Heart right ventricle (tissue), 16 donors: Measurements from ENCODE around the gene TEX13B. TPM values are rescaled to one million over a fixed set of nuclear protein-coding genes. Genes with fewer than 3 reads are reported as not detected.
"Not testable (repeated sequence)": the region's sequence is repeated elsewhere in the genome, so short reads cannot be mapped to it uniquely, and the experiment has no call there.

ENCODE experiments used
- ATAC-seq, 8 donors: fragments of 200-7000 bp; cut with Tn5 transposase; one replicate each; pipeline ENCODE4 v1.9.1; 2020; ENCODE audit warnings: mild to moderate bottlenecking in 8 of 8, moderate library complexity in 8 of 8, moderate number of reproducible peaks in 1 of 8
- DNase-seq, 2 donors: peaks; one replicate each; pipeline ENCODE4 v3.0.0-alpha.2; 2020
- H3K27ac ChIP-seq, 10 donors: fragments of 200-600 bp; sonication (generic) in 2 of 10; one replicate each; pipeline versions ENCODE4 v1.5.0 to v1.8.0; 2020 to 2022; ENCODE audit warnings: mild to moderate bottlenecking in 3 of 10
- H3K27me3 ChIP-seq, 7 donors: fragments of 200-600 bp; one replicate each; pipeline ENCODE4 v1.8.0; 2021 to 2022; ENCODE audit warnings: mild to moderate bottlenecking in 2 of 7
- H3K36me3 ChIP-seq, 9 donors: fragments of 200-600 bp; sonication (generic) in 1 of 9; one replicate each; pipeline versions ENCODE4 v1.5.0 to v1.8.0; 2020 to 2022; ENCODE audit warnings: mild to moderate bottlenecking in 2 of 9
- H3K4me1 ChIP-seq, 9 donors: fragments of 200-600 bp; sonication (generic) in 1 of 9; one replicate each; pipeline versions ENCODE4 v1.5.0 to v1.8.0; 2020 to 2022; ENCODE audit warnings: mild to moderate bottlenecking in 4 of 9
- H3K4me3 ChIP-seq, 10 donors: fragments of 200-600 bp; sonication (generic) in 2 of 10; one replicate each; pipeline versions ENCODE4 v1.5.0 to v1.8.0; 2020 to 2022; ENCODE audit warnings: mild to moderate bottlenecking in 7 of 10, moderate library complexity in 2 of 10
- H3K9me3 ChIP-seq, 11 donors: fragments of 200-600 bp in 10 of 11; sonication (generic) in 2 of 11; one replicate each; pipeline versions ENCODE4 v1.5.0 to v1.8.0; 2013 to 2022; ENCODE audit warnings: mild to moderate bottlenecking in 2 of 11, control low read depth in 1 of 11, moderate library complexity in 1 of 11
- CTCF ChIP-seq, 9 donors: fragments of 200-600 bp; sonication (generic) in 2 of 9; IDR thresholded peaks; one replicate each; pipeline versions ENCODE4 v1.5.0 to v1.8.0; 2021 to 2022; ENCODE audit warnings: antibody characterized with exemption in 9 of 9, mild to moderate bottlenecking in 5 of 9, moderate library complexity in 1 of 9
- WGBS, 2 donors: extraction: QIAGEN DNeasy Blood & Tissue Kit; methylation state at CpG; one replicate each; pipeline ENCODE4 v1.1.7; 2013; ENCODE audit warnings: inconsistent platforms in 1 of 2; 5-methylcytosine and 5-hydroxymethylcytosine counted together
- intact Hi-C, 10 donors: fragments of 100-400 bp; cut with DNase I; formaldehyde crosslinking; loops; one replicate each; pipeline versions ENCODE4 v1.11.1 to v1.14.2; 2022
- polyA plus RNA-seq, 2 donors: library from polyadenylated mRNA; stranded (reverse); fragments of 200-250 nt; gene quantifications; one replicate each; pipeline ENCODE4 v1.2.3, GENCODE V29; 2013
- total RNA-seq, 10 donors: library from RNA; stranded (reverse); fragmentation: NEBNext Ultra II Directional in 3 of 10; extraction: Animal tissue kit (Norgen Biotek cat#: 25700) in 3 of 10; gene quantifications; one replicate each; pipeline versions ENCODE4 v1.2.1 to v1.2.4, GENCODE V29; 2021 to 2023
- donor health status: Arrhythmogenic right ventricular cardiomyopathy.
- donor health status: ischemic (EF 13 %, LVEDD 7.1; RV severe dilation, severe dysfunction).
- donor health status: healthy with polysubstance abuse.
- donor health status: DM: no; HTN: yes; CAD: no.
- donor health status: DM: no; HTN: no; CAD: no.
- donor health status: ischemic (EF 25% LVEDD 6.9; RV normal size, moderate dysfunction).
- donor health status: ischemic (EF 25% LVEDD 5.7; RV mildly dilated, moderate dysfunction).
- donor health status: healthy.
- donor health status: DM: yes; HTN: yes; CAD: no.
- donor health status: Ischemic cardiomyopathy.
- donor health status: ischemic (EF 35%, LVEDD 5.7; RV mildly dilated, moderate dysfunction).
- donor health status: nonischemic (EF 11% LVEDD 7.7; RV severe dilation, severe dysfunction).
- donor health status: DM: yes; HTN: yes; CAD: no.
- donor health status: PGD.
- donor health status: ischemic (EF 29% LVEDD 5.4; RV normal size, mild dysfunction).
- donor health status: nonischemic (EF 23%, LVEDD 6.1; RV moderate dilation, normal function).

Gene TEX13B
- total and polyA plus RNA-seq, 12 donors = not detected

- intact Hi-C loops = no loop called here
- DNase-seq = no peak
- no peaks in the 10 kb centered on the region for H3K4me1 ChIP-seq
- H3K27ac ChIP-seq = no peak overlapping the region
- 82% methylated on average over 3 of the region's 3 CpGs for WGBS, 2 donors
- H3K4me3 ChIP-seq = no peak overlapping the region
- H3K9me3 ChIP-seq = peaks cover 0 to 4% (median 0%) of the 10 kb centered on the region in 11 donors
- H3K36me3 ChIP-seq = no peaks in the 10 kb centered on the region
- ATAC-seq = no peak
- peaks cover 0 to 17% (median 0%) of the 10 kb centered on the region in 7 donors for H3K27me3 ChIP-seq
- TF ChIP-seq CTCF (IDR thresholded peaks at IDR 0.05) = no peak
Measured at GRCh38 chrX:107971636-107972035, 10.5 kb downstream of the TEX13B start.

- no peak for TF ChIP-seq CTCF (IDR thresholded peaks at IDR 0.05)
- Histone ChIP-seq H3K4me1 (no peaks in the 10 kb centered on the region), H3K4me3 (no peak overlapping the region), H3K27me3 (peaks cover 0 to 19% (median 0%) of the 10 kb centered on the region in 7 donors), H3K27ac (no peak overlapping the region), H3K36me3 (no peaks in the 10 kb centered on the region), H3K9me3 (peaks cover 0 to 4% (median 0%) of the 10 kb centered on the region in 11 donors)
- 36 to 57% methylated on average over 2 of the region's 2 CpGs for WGBS, 2 donors
- ATAC-seq (no peak), DNase-seq (no peak)
- intact Hi-C loops = no loop called here
Measured at GRCh38 chrX:107970073-107970472, 12.1 kb downstream of the TEX13B start.

GRCh38 chrX:107968623-107969022, 13.5 kb downstream of the TEX13B start:
- TF ChIP-seq CTCF (IDR thresholded peaks at IDR 0.05) = no peak
- Histone ChIP-seq H3K36me3 (no peaks in the 10 kb centered on the region), H3K4me3 (no peak overlapping the region), H3K4me1 (no peaks in the 10 kb centered on the region), H3K9me3 (peaks cover 0 to 4% (median 0%) of the 10 kb centered on the region in 11 donors), H3K27me3 (peaks cover 0 to 26% (median 0%) of the 10 kb centered on the region in 7 donors), H3K27ac (no peak overlapping the region)
- intact Hi-C loops = no loop called here
- WGBS, 2 donors = 87 to 89% methylated on average over 5 of the region's 5 CpGs
- no peak for ATAC-seq
- no peak for DNase-seq

- H3K27ac ChIP-seq, H3K9me3 ChIP-seq, intact Hi-C loops, H3K36me3 ChIP-seq, H3K4me3 ChIP-seq, ATAC-seq, H3K4me1 ChIP-seq, DNase-seq: not testable (repeated sequence)
- peaks cover 0 to 31% (median 0%) of the 10 kb centered on the region in 7 donors for H3K27me3 ChIP-seq
Measured at GRCh38 chrX:107955337-107955736, 26.8 kb downstream of the TEX13B start.

- Histone ChIP-seq H3K27ac (no peak overlapping the region), H3K36me3 (no peaks in the 10 kb centered on the region), H3K4me1 (no peaks in the 10 kb centered on the region), H3K4me3 (no peak overlapping the region), H3K9me3 (peaks cover 0 to 4% (median 0%) of the 10 kb centered on the region in 11 donors), H3K27me3 (peaks cover 0 to 35% (median 0%) of the 10 kb centered on the region in 7 donors)
- DNase-seq = no peak
- WGBS, 2 donors = 63 to 72% methylated on average over 3 of the region's 3 CpGs
- intact Hi-C loops = no loop called here
- ATAC-seq = no peak
- TF ChIP-seq CTCF (IDR thresholded peaks at IDR 0.05) = no peak
Measured at GRCh38 chrX:107940095-107940494, 42.1 kb downstream of the TEX13B start.
